ENCODE data around the gene PLD2. TPM values are rescaled to one million over a fixed set of nuclear protein-coding genes. Genes with fewer than 3 reads are reported as not detected.

Gene PLD2
- total and polyA plus RNA-seq, 9 of the 15 experiments (the other 6 are each of a cell fraction or from before 2014, with no cell fraction given): 0.20 to 7.5 (median 3.3) TPM

DNA sequence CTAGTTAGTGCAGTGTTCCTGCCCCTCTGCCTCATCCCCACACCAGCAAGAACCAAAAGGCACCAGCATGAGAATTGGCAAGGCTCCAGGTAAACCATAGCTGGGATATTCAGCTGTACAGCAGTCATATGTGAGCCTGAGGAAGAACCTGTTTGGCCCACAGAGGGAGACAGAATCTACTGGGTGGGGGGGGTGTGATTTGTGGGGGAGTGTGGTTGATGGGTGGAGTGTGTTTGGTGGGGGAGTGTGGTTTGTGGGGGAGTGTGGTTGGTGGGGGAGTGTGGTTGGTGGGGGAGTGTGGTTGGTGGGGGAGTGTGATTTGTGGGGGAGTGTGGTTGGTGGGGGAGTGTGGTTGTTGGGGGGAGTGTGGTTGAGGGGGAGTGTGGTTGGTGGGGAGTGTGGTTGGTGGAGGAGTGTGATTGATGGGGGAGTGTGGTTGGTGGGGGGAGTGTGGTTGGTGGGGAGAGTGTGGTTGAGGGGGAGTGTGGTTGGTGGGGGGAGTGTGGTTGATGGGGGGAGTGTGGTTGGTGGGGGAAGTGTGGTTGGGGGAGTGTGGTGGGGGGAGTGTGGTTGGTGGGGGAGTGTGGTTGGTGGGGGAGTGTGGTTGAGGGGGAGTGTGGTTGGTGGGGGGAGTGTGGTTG, 45.7 kb downstream of the PLD2 start:
- Histone ChIP-seq H3K9me1 (ENCODE audit: control insufficient read depth, insufficient read depth, low read length) (no peaks in the 10 kb centered on the region), H3K27me3 (ENCODE audit: control insufficient read depth in 2 of 2, insufficient read depth in 2 of 2, low read length in 2 of 2) (no peaks in the 10 kb centered on the region), H3K4me2 (ENCODE audit: insufficient read depth, low read length) (no peak overlapping the region), H3K9me3 (replicated peaks; ENCODE audit: control insufficient read depth, insufficient read depth, low read depth, low read length) (no peaks in the 10 kb centered on the region), H3K36me3 (ENCODE audit: control insufficient read depth, insufficient read depth, low read length) (peaks cover 12% of the 10 kb centered on the region; the same call in 2 of the 3 replicates), H3K4me1 (replicated peaks in 1 of 2; ENCODE audit: control insufficient read depth in 2 of 2, insufficient read depth in 2 of 2, low read length in 2 of 2) (peaks cover 10 to 12% of the 10 kb centered on the region in 2 experiments; a peak in 4 of 5 replicates), H2AFZ (ENCODE audit: low read depth, low read length) (no peak overlapping the region), H3K4me3 (no peak overlapping the region), H3K79me2 (ENCODE audit: control insufficient read depth, insufficient read depth, low read length) (peaks cover 57% of the 10 kb centered on the region), H3K9ac (ENCODE audit: insufficient read depth in 1 of 2, low read depth in 2 of 2, low read length in 2 of 2) (no peak overlapping the region), H3K27ac (ENCODE audit: extremely low read depth, low read depth, low read length) (no peak overlapping the region), H4K20me1 (replicated peaks; ENCODE audit: control insufficient read depth, insufficient read depth, low read length) (peaks cover 11% of the 10 kb centered on the region)
- BruUV-seq (replicated peaks): no TSS peak
- CTCF ChIA-PET (ENCODE audit: low intra/inter-chr PET ratio): no interaction called here
- peak; percentile 90 for TF ChIP-seq NFIC (IDR thresholded peaks at IDR 0.05)
- TF ChIP-seq PRMT5 (CRISPR knock-in tag; IDR thresholded peaks at IDR 0.05): no peak
- in situ Hi-C loops (cut with MboI) (no loop called here), intact Hi-C loops (cut with micrococcal nuclease) (no loop called here)
- ATAC-seq: peak; percentile 43; the same call in 2 of the 3 replicates
- peak; percentile 29 to 58 (median 50) for DNase-seq (ENCODE audit: extremely low read depth in 1 of 4, low spot score in 3 of 4)
- no peak for FAIRE-seq
- POLR2A ChIA-PET: interaction anchor here (1.3 kb wide), 1 partner anchor 14 kb away, joined by 3 read pairs; no protein-coding TSS in a partner anchor

DNA sequence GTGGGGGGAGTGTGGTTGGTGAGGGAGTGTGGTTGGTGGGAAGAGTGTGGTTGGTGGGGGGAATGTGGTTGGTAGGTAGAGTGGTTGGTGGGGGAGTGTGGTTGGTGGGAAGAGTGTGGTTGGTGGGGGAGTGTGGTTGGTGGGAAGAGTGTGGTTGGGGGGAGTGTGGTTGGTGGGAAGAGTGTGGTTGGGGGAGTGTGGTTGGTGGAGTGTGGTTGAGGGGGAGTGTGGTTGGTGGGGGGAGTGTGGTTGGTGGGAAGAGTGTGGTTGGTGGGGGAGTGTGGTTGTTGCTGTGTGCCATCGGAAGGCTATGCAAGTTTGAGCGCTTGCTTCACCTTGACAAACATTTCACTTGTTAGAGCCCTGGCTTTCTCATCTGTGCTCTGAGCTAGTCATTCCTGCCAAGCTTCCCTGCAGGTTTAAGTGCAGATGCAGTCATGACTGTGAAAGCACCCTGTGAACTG, 46.3 kb downstream of the PLD2 start:
- FAIRE-seq (no peak), DNase-seq (ENCODE audit: extremely low read depth in 1 of 4, low spot score in 3 of 4) (no peak), ATAC-seq (no peak)
- Histone ChIP-seq H3K9me1 (ENCODE audit: control insufficient read depth, insufficient read depth, low read length) (no peaks in the 10 kb centered on the region), H3K4me1 (replicated peaks in 1 of 2; ENCODE audit: control insufficient read depth in 2 of 2, insufficient read depth in 2 of 2, low read length in 2 of 2) (peaks cover 10 to 12% of the 10 kb centered on the region in 2 experiments; a peak in 4 of 5 replicates), H3K9ac (ENCODE audit: insufficient read depth in 1 of 2, low read depth in 2 of 2, low read length in 2 of 2) (no peak overlapping the region), H3K79me2 (ENCODE audit: control insufficient read depth, insufficient read depth, low read length) (peaks cover 55% of the 10 kb centered on the region), H4K20me1 (replicated peaks; ENCODE audit: control insufficient read depth, insufficient read depth, low read length) (peaks cover 11% of the 10 kb centered on the region), H2AFZ (ENCODE audit: low read depth, low read length) (no peak overlapping the region), H3K4me3 (no peak overlapping the region), H3K27ac (ENCODE audit: extremely low read depth, low read depth, low read length) (no peak overlapping the region), H3K9me3 (replicated peaks; ENCODE audit: control insufficient read depth, insufficient read depth, low read depth, low read length) (no peaks in the 10 kb centered on the region), H3K4me2 (ENCODE audit: insufficient read depth, low read length) (no peak overlapping the region), H3K36me3 (ENCODE audit: control insufficient read depth, insufficient read depth, low read length) (peaks cover 12% of the 10 kb centered on the region; the same call in 2 of the 3 replicates), H3K27me3 (ENCODE audit: control insufficient read depth in 2 of 2, insufficient read depth in 2 of 2, low read length in 2 of 2) (no peaks in the 10 kb centered on the region)
- ChIA-PET POLR2A (interaction anchor here (1.3 kb wide), 1 partner anchor 15 kb away, joined by 3 read pairs; no protein-coding TSS in a partner anchor), CTCF (ENCODE audit: low intra/inter-chr PET ratio) (no interaction called here)
- in situ Hi-C loops (cut with MboI) (no loop called here), intact Hi-C loops (cut with micrococcal nuclease) (no loop called here)
- no TSS peak for BruUV-seq (replicated peaks)
- WGBS (ENCODE audit: insufficient coverage, low coverage, missing lambda C conversion rate): 83% methylated on average over 1 of the region's 2 CpGs
- no peak for TF ChIP-seq CTBP1 (IDR thresholded peaks at IDR 0.05; ENCODE audit: borderline replicate concordance)
- no peak for TF ChIP-seq NFIX (CRISPR knock-in tag; IDR thresholded peaks at IDR 0.05; ENCODE audit: low read depth)
- no peak for TF ChIP-seq POLR3A (IDR thresholded peaks at IDR 0.05; ENCODE audit: borderline replicate concordance, extremely low read depth, insufficient read depth, insufficient read length)
- no peak for TF ChIP-seq NCOR1 (IDR thresholded peaks at IDR 0.05)
- TF ChIP-seq, protein P1, sequence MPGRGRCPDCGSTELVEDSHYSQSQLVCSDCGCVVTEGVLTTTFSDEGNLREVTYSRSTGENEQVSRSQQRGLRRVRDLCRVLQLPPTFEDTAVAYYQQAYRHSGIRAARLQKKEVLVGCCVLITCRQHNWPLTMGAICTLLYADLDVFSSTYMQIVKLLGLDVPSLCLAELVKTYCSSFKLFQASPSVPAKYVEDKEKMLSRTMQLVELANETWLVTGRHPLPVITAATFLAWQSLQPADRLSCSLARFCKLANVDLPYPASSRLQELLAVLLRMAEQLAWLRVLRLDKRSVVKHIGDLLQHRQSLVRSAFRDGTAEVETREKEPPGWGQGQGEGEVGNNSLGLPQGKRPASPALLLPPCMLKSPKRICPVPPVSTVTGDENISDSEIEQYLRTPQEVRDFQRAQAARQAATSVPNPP (IDR thresholded peaks at IDR 0.05; ENCODE audit: borderline replicate concordance, insufficient read depth, insufficient read length): no peak
- TF ChIP-seq ZNF695 (CRISPR knock-in tag; IDR thresholded peaks at IDR 0.05): no peak
- TF ChIP-seq, protein P2, sequence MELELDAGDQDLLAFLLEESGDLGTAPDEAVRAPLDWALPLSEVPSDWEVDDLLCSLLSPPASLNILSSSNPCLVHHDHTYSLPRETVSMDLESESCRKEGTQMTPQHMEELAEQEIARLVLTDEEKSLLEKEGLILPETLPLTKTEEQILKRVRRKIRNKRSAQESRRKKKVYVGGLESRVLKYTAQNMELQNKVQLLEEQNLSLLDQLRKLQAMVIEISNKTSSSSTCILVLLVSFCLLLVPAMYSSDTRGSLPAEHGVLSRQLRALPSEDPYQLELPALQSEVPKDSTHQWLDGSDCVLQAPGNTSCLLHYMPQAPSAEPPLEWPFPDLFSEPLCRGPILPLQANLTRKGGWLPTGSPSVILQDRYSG (tag; conservative IDR thresholded peaks at IDR 0.05; ENCODE audit: low read depth): no peak
- TF ChIP-seq IFI16 (CRISPR knock-in tag; IDR thresholded peaks at IDR 0.05): no peak
- TF ChIP-seq, protein P3, sequence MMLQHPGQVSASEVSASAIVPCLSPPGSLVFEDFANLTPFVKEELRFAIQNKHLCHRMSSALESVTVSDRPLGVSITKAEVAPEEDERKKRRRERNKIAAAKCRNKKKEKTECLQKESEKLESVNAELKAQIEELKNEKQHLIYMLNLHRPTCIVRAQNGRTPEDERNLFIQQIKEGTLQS (IDR thresholded peaks at IDR 0.05): no peak
- TF ChIP-seq, protein P3 (CRISPR knock-in tag; conservative IDR thresholded peaks at IDR 0.05): no peak
- no peak for TF ChIP-seq RFX7 (CRISPR knock-in tag; IDR thresholded peaks at IDR 0.05)
